ENCODE data around the gene ARHGEF16.

GRCh38 chr1:3492545-3493246 is 38.2 kb downstream of the ARHGEF16 start:
- TF ChIP-seq AFF4 (CRISPR knock-in tag; IDR thresholded peaks at IDR 0.05; ENCODE audit: borderline replicate concordance): no peak
- TF ChIP-seq CTCF (IDR thresholded peaks at IDR 0.05): no peak
- no peak for TF ChIP-seq FOXK1 (CRISPR knock-in tag; IDR thresholded peaks at IDR 0.05)
- no peak for TF ChIP-seq NFE2L1 (CRISPR knock-in tag; IDR thresholded peaks at IDR 0.05)
- TF ChIP-seq SMAD3 (CRISPR knock-in tag; IDR thresholded peaks at IDR 0.05; ENCODE audit: borderline replicate concordance): no peak
- no peak for TF ChIP-seq ZNF263 (CRISPR knock-in tag; IDR thresholded peaks at IDR 0.05; ENCODE audit: low read depth)
- no peak for TF ChIP-seq HMGXB4 (CRISPR knock-in tag; IDR thresholded peaks at IDR 0.05)
- no peak for TF ChIP-seq ZNF512 (CRISPR knock-in tag; IDR thresholded peaks at IDR 0.05; ENCODE audit: borderline replicate concordance)

Measured in WTC11 (cell line).